Loucy (cell line): ENCODE measurements around the gene NRDE2.

Experiments
- EZH2phosphoT487 ChIP-seq: fragments of 200-600 bp; IDR thresholded peaks from 2 replicates; pipeline ENCODE4 v1.6.1; 2018; ENCODE audit warnings: antibody characterized with exemption, mild to moderate bottlenecking, moderate library complexity, borderline replicate concordance
- TF ChIP-seq, protein P1 (sequence below): fragments of 200-600 bp; sonication (generic); conservative IDR thresholded peaks from 2 replicates; pipeline ENCODE4 v1.5.1; 2014; ENCODE audit warnings: mild to moderate bottlenecking, antibody characterized with exemption, low read length

DNA sequence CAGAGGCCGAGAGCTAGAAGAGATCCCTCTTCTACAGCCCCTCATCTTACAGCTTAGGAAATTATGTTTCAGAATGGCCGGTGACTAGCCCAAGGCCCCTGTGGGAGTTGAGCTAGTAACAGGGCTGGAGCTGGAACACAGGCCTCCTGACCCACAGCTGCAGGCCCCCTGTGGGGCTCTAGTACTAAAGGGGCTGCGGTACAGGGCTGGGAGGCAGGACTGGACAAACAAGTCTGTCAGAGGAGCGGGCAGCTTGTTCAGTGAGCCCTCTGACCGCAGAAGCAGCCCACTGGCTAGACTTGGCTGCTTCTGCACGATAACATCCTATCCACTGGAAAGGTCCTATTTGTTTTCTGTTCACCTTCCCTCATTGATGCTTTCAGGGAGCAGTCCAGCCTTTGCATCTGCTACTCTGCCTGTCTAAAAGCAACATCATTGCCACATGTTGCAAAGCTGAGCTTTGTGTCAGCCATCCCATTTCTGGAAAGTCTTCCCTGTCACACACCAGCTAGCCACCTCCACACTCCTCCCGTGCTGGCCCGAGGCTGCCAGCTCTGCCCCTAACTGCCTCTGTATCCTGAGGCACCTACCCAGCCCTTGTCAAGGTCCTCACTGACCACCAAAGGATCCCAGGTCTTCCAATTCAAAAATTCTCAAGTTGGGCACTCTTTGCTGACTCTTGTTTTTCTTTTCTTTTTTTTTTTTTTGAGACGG is 65.1 kb downstream of the NRDE2 start:
- TF ChIP-seq, protein P1, sequence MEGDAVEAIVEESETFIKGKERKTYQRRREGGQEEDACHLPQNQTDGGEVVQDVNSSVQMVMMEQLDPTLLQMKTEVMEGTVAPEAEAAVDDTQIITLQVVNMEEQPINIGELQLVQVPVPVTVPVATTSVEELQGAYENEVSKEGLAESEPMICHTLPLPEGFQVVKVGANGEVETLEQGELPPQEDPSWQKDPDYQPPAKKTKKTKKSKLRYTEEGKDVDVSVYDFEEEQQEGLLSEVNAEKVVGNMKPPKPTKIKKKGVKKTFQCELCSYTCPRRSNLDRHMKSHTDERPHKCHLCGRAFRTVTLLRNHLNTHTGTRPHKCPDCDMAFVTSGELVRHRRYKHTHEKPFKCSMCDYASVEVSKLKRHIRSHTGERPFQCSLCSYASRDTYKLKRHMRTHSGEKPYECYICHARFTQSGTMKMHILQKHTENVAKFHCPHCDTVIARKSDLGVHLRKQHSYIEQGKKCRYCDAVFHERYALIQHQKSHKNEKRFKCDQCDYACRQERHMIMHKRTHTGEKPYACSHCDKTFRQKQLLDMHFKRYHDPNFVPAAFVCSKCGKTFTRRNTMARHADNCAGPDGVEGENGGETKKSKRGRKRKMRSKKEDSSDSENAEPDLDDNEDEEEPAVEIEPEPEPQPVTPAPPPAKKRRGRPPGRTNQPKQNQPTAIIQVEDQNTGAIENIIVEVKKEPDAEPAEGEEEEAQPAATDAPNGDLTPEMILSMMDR, result no peak
- no peak for TF ChIP-seq EZH2phosphoT487
